Parathyroid adenoma (tissue), 2 donors: ENCODE measurements around the gene CRLF3.

Experiments
- H2AFZ ChIP-seq: fragments of 300-600 bp; sonication (generic); one replicate; pipeline ENCODE4 v1.7.0; 2017; ENCODE audit warnings: antibody characterized with exemption, mild to moderate bottlenecking
- H3K27ac ChIP-seq: fragments of 300-600 bp; sonication (generic); one replicate; pipeline ENCODE4 v1.7.0; 2017
- H3K27me3 ChIP-seq: fragments of 300-600 bp; sonication (generic); one replicate; pipeline ENCODE4 v1.7.0; 2017; ENCODE audit warnings: low read length; ENCODE audit not compliant: control insufficient read depth, insufficient read depth
- H3K36me3 ChIP-seq: fragments of 300-600 bp; sonication (generic); one replicate; pipeline ENCODE4 v1.7.0; 2017; ENCODE audit warnings: low read length; ENCODE audit not compliant: control insufficient read depth, insufficient read depth
- H3K4me1 ChIP-seq: fragments of 300-600 bp; sonication (generic); one replicate; pipeline ENCODE4 v1.7.0; 2017; ENCODE audit warnings: control low read depth
- H3K4me2 ChIP-seq: fragments of 300-600 bp; sonication (generic); one replicate; pipeline ENCODE4 v1.7.0; 2017; ENCODE audit warnings: low read length
- H3K4me3 ChIP-seq: fragments of 300-600 bp; sonication (generic); one replicate; pipeline ENCODE4 v1.7.0; 2017; ENCODE audit warnings: low read depth, low read length
- H3K79me2 ChIP-seq: fragments of 300-600 bp; sonication (generic); one replicate; pipeline ENCODE4 v1.7.0; 2017; ENCODE audit warnings: control low read depth
- H3K9ac ChIP-seq: fragments of 300-600 bp; sonication (generic); one replicate; pipeline ENCODE4 v1.7.0; 2017; ENCODE audit warnings: mild to moderate bottlenecking
- H3K9me3 ChIP-seq: fragments of 300-600 bp; sonication (generic); one replicate; pipeline ENCODE4 v1.7.0; 2017; ENCODE audit warnings: low read length; ENCODE audit not compliant: control insufficient read depth
- CTCF ChIP-seq: fragments of 300-600 bp; sonication (generic); IDR thresholded peaks from one replicate; pipeline ENCODE4 v1.7.0; 2017; ENCODE audit warnings: antibody characterized with exemption, mild to moderate bottlenecking
- donor health status: primary hyperparathyroidism.

CRLF3 gene

GRCh38 chr17:30854146-30854545, 29.7 kb upstream of the CRLF3 start:
- no peak overlapping the region for H3K4me2 ChIP-seq
- no peaks in the 10 kb centered on the region for H3K27me3 ChIP-seq
- TF ChIP-seq CTCF = no peak
- no peak overlapping the region for H3K27ac ChIP-seq
- H3K9ac ChIP-seq = no peak overlapping the region
- no peaks in the 10 kb centered on the region for H3K9me3 ChIP-seq
- no peak overlapping the region for H3K4me3 ChIP-seq
- no peaks in the 10 kb centered on the region for H3K4me1 ChIP-seq
- H2AFZ ChIP-seq = no peak overlapping the region
- no peaks in the 10 kb centered on the region for H3K79me2 ChIP-seq
- no peaks in the 10 kb centered on the region for H3K36me3 ChIP-seq

GRCh38 chr17:30848021-30848420, 23.5 kb upstream of the CRLF3 start:
- TF ChIP-seq CTCF = no peak
- Histone ChIP-seq H3K36me3 (no peaks in the 10 kb centered on the region), H3K27me3 (no peaks in the 10 kb centered on the region), H3K4me1 (no peaks in the 10 kb centered on the region), H3K4me3 (no peak overlapping the region), H3K9ac (no peak overlapping the region), H2AFZ (no peak overlapping the region), H3K79me2 (no peaks in the 10 kb centered on the region), H3K4me2 (no peak overlapping the region), H3K9me3 (no peaks in the 10 kb centered on the region), H3K27ac (no peak overlapping the region)

GRCh38 chr17:30840771-30841170, 16.3 kb upstream of the CRLF3 start:
- Histone ChIP-seq H3K4me3 (no peak overlapping the region), H3K27ac (no peak overlapping the region), H3K27me3 (no peaks in the 10 kb centered on the region), H3K9ac (no peak overlapping the region), H3K79me2 (no peaks in the 10 kb centered on the region), H3K36me3 (no peaks in the 10 kb centered on the region), H2AFZ (no peak overlapping the region), H3K9me3 (no peaks in the 10 kb centered on the region), H3K4me1 (no peaks in the 10 kb centered on the region), H3K4me2 (no peak overlapping the region)
- no peak for TF ChIP-seq CTCF

- Histone ChIP-seq H3K79me2 (no peaks in the 10 kb centered on the region), H3K9me3 (no peaks in the 10 kb centered on the region), H3K27me3 (no peaks in the 10 kb centered on the region), H3K27ac (no peak overlapping the region), H3K9ac (no peak overlapping the region), H3K4me2 (no peak overlapping the region), H3K36me3 (no peaks in the 10 kb centered on the region), H3K4me1 (no peaks in the 10 kb centered on the region), H3K4me3 (no peak overlapping the region), H2AFZ (no peak overlapping the region)
- no peak for TF ChIP-seq CTCF
Measured at GRCh38 chr17:30838202-30838807, 13.8 kb upstream of the CRLF3 start.

GRCh38 chr17:30832438-30833124, 8.1 kb upstream of the CRLF3 start:
- H3K4me2 ChIP-seq = peak overlapping the region; percentile 99
- peak overlapping the region; percentile 91 for H2AFZ ChIP-seq
- no peak overlapping the region for H3K27ac ChIP-seq
- no peaks in the 10 kb centered on the region for H3K9me3 ChIP-seq
- no peaks in the 10 kb centered on the region for H3K36me3 ChIP-seq
- H3K27me3 ChIP-seq = no peaks in the 10 kb centered on the region
- peak overlapping the region; percentile 59 for H3K9ac ChIP-seq
- H3K4me3 ChIP-seq = peak overlapping the region; percentile 80
- TF ChIP-seq CTCF = no peak
- no peaks in the 10 kb centered on the region for H3K79me2 ChIP-seq
- H3K4me1 ChIP-seq = peaks cover 9% of the 10 kb centered on the region
